T-helper 9 cell (primary cell): ENCODE results near the gene MADD.
"Not testable (repeated sequence)": the region's sequence is repeated elsewhere in the genome, so short reads cannot be mapped to it uniquely, and the experiment has no call there.

Source experiments
- DNase-seq: peaks from one replicate; pipeline ENCODE4 v3.0.0-alpha.2; 2020

Gene MADD

DNA sequence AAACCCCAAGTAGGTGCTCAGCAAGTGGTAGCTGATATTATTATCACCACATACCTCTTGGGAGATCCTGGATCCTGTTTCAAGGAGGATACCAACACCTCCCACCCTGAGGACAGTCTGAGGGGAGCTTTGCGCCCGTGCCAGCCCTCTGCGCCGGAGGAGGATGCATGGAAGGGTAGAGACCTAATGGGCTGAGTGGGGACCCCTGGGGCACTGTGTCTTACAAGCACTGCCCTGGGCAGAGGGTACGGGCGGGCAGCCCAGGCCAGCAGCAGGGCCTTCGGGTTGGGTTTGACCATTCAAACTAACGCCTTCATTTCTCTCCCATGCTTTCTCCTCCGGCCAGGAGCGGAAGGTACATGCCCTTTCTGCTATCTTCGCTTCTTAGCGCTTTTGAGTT, 56.3 kb downstream of the MADD start:
- DNase-seq = no peak

DNA sequence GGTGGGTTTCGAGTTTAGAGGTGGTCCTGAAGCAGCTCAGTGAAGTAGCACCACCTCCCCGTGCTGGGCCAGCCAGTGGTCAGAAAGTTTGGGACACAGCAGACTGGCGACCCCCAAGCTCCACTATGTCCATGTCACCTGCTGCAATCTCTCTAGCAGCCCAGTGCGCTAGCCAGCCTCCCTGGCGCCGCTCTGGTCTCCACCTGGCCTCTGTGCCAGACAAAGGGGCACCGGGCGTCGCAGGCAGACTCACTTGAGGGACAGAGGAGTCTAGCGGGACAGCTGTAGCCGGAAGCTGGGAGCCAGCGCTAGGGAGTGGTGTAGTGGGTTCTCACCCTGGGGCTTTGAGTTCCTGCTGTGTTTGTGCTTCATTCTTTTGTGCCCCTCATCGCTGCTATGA, 57.1 kb downstream of the MADD start:
- no peak for DNase-seq

DNA sequence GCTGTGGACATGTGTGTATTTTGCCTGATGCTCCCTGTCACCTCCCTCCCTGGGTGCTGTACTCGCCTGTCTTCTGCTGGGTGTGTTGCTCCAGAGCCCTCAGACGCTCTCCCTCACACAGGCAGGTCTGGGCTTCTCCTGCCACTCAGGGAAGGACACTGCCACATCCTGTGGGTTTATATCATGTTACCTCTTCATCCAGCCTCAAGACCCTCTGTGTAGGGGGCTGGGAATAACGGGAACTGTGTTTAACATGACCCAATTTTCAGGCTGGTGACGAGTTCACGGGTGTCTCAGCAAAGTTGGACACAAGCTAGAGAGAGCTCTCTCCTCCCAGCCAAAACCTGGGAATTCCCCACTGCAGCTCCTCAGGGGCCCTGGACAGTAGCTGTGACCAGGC, 58.0 kb downstream of the MADD start:
- DNase-seq = no peak

DNA sequence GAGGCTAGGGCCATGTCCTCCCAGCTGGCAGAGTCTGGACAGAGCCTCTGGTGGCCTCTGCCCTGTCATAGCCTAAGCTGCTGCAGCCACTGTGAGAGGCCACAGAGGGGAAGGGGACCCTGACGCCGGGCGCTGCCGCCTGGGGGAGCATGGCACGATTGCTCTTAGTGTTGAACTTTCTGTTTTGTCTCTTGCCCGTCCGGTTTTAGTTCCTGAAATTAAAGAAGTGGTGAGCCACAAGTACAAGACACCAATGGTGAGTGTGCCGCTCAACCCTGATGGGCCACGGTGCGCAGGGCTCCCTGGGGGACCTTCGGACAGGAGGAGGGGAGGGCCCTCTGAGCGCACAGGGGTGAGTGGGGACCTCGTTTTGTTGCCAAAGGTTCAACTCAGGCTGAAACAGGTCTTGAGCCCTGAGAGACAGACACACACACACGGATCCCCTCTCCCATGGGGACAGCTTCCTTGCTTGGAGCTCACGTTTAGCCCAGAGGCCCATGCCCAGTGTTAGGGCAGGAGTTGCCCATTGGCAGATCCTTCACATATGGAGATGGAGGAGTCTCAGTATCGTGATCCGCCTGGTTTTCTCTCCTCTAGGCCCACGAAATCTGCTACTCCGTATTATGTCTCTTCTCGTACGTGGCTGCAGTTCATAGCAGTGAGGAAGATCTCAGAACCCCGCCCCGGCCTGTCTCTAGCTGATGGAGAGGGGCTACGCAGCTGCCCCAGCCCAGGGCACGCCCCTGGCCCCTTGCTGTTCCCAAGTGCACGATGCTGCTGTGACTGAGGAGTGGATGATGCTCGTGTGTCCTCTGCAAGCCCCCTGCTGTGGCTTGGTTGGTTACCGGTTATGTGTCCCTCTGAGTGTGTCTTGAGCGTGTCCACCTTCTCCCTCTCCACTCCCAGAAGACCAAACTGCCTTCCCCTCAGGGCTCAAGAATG, 58.8 kb downstream of the MADD start:
- DNase-seq = no peak

DNA sequence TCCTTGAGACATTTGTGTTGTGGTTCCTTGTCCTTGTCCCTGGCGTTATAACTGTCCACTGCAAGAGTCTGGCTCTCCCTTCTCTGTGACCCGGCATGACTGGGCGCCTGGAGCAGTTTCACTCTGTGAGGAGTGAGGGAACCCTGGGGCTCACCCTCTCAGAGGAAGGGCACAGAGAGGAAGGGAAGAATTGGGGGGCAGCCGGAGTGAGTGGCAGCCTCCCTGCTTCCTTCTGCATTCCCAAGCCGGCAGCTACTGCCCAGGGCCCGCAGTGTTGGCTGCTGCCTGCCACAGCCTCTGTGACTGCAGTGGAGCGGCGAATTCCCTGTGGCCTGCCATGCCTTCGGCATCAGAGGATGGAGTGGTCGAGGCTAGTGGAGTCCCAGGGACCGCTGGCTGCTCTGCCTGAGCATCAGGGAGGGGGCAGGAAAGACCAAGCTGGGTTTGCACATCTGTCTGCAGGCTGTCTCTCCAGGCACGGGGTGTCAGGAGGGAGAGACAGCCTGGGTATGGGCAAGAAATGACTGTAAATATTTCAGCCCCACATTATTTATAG, 59.6 kb downstream of the MADD start:
- no peak for DNase-seq

DNA sequence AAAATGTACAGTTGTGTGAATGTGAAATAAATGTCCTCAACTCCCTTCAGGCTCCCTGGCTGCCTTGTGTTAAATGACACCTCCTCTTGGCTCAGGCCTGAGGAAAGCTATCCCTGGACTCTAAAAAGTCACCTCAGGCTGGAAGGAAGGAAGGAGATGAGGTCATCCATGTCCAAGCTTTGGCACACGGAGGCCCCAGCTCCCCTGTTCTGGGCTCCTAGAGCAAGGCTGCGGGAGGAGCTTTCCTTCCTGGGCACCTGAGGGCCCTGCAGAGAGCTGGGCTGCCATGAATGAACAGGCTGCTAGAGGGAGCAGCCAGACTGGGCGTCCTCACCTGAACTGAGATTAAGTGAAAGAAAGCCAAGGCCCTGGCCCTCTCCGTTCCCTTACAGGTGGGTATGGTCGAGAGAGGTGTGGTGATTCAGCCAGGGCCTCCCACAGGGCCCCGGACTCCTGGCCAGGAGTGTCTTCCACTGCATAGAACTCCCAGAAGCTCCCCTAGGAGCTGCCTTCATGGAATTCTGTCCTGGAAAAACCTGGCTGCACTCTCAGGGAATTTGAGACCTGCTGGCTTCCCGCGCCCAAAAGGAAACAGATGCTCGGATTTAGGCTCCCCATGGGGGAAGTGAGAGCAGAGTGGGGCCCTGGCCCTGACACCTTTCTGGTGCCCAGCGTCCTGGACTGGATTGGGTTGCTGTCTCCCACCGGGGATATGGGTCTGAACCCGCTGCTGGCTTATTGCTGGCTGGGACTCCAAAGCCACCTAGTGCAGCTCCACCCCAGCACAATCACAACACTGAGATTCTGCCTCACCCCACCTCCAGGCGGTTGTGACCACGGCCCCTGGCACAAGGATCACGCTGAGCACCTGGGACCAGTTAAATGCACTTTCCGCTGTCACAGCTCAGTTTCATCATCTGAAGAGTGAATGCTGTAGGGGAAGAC, 60.3 kb downstream of the MADD start:
- DNase-seq = no peak

DNA sequence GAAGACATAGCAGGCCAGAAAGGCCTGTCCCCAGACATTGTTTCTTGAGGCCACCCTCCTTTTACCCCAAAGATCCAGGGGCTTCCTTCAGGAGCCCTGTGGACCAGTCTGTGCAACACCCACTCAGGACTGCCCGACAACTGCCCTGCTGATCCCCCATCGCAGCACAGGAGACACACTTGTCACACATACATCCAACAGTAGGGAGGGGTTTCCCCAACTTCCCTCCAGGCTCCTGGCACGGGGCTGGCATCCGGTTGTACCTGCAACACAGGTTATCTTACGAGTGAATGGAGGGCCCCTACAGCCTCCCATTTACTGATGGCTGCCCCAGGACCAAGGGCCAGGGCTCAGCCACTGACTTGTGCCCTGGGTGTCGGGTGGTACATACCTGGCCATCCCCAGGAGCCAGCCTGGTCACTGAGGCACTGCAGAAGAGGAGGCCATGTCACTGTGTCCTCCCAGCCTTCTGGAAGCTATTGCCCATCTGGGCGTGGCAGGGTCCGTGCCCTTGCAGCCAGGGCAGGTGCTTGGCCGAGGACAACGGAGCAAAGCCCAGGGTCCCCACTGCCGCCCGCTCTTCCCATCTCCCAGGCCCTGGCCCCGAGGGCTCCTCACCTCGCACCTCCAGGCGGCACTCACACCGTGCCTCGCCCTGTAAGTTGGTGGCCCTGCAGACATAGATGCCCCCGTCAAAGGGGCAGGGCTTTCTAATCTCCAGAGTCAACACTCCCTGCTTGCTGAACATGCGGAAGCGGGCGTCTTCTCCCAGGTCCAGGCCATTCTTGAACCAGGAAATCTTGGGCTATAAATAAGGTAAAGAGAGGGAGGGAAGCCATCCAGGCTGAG, 61.7 kb downstream of the MADD start:
- no peak for DNase-seq

DNA sequence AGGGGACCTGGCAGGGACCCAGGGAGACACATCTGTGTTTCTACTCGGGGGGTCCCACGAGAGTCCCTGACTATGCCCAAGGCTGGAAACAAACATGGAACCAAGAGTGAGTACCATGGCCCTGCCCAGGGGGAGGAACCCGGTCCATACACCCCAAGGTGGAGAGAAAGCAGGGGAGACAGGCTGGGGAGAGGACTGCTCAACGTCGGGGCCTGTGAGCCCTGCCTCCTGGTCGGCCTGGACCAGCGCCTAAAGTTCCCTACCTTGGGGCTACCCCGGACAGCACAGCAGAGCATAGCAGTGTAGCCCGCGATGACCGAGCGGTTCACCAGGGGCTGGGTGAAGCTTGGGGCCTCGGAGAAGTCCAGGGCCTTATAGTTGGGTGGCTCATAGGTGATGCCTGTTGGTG, 62.4 kb downstream of the MADD start:
- no peak for DNase-seq

DNA sequence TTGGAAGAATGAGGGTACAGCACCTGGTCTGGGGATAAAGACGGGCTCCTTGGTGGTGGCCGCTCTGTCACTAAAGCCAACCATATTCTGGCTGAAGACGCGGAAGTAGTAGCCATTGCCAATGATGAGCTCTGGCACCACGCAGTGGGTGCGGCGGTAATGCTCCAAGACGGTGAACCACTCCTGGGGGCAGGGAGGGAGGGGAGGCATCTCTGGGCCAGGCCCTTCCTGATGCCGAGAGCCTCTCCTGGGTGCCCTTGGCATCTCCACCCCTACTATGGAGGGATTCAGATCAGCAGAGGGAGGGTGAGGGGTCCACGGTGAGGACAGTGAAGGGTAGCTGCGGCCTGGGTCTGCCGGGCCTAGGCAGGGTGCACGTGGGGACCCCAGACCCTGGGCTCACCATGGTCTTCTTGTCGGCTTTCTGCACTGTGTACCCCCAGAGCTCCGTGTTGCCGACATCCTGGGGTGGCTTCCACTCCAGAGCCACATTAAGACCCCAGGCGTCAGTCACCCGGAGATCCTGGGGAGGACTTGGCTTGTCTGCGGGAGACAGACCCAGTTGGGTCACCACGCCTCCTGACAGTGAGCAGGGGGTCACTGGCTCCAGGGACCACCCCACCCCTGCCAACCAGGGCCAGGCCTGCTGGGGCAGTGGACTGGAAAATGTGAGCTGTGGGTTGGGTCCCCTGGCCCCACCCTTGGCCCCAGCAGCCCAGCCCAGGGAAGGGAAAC, 63.0 kb downstream of the MADD start:
- no peak for DNase-seq

DNA sequence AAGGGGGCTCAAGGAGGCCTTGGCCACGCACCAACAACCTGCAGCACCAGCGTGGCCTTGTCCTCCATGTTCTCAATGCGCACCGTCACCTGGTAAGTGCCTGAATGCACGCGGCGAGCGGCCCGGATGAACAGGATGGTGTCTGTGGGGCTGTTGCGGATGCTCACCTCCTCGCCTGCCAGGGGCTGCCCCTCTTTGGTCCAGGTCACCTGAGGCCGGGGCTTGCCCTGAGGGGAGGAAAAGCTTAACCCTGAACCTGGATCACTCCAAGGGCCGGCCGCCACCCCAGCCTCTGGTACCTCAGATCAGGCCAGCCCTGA, 63.6 kb downstream of the MADD start:
- no peak for DNase-seq

DNA sequence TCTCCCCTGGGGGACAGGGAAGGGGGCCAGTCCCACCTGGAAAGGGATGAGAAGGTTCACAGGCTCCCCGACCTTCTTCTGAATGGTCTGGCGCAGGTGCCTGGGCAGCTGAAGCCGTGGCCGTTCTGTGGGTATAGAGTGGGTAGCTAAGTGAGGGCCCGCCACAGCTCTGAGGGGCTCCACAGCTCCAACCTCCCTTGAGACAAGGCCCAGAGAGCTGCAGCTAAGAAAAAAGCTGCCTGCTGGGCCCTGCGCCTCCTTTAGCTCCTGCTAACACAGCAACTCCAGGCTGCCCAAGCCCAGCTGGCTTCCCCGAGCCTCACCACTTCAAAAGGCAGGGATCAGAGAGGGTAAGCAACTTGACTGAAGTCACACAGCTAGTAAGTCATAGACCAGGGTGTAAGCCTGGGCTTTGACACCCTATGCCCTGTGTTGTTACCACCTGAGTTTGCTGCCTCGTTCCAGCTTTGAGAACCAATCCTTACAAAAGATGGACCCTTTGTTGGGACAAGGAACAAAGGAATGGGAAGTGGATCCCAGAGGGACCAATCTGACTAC, 64.0 kb downstream of the MADD start:
- no peak for DNase-seq

DNA sequence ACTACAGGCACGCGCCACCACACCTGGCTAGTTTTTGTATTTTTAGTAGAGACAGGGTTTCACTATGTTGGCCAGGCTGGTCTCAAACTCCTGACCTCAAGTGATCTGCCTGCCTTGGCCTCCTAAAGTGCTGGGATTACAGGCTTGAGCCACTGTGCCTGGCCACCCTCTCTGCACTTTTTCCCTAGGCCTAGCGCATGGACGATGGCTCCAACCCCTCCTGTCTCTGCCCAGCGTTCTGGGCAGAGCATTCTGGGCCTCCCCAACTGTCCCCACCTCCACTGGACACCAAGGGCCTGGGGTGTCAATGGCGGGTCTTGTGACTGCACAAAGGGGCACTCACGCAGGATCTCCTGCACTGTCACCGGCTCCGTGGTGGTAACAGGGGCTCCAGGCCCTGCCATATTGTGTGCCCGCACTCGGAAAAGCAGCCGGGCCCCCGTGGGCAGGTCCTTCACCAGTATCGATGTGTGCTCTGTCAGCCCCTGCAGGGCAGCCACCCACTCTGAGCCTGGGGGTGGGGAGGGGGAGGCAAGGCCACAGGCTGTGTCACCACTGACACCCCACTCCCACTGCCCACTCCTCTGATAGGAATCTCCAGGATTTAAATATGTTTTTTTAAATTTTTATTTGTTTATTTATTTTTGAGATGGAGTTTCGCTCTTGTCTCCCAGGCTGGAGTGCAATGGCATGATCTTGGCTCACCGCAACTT, 64.9 kb downstream of the MADD start:
- DNase-seq = not testable (repeated sequence)

DNA sequence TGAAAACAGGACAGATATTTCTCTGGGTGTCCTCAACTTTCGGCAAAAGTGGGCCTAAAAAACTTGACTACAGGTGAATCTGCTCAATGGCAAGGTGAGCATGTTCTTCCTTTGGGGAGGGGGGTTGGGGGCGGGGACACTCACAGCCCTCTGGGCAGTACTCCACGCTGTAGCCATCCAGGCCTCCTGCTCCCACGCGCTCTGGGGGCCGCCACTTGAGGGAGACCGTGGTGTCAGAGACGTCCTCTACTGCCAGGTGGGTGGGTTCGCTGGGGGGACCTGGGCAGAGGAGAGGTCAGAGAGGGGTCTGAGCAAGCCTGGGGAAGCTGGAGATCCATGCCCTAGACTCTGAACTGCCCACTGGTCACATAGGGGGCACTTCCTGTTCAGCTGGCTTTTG, 65.8 kb downstream of the MADD start:
- no peak for DNase-seq

DNA sequence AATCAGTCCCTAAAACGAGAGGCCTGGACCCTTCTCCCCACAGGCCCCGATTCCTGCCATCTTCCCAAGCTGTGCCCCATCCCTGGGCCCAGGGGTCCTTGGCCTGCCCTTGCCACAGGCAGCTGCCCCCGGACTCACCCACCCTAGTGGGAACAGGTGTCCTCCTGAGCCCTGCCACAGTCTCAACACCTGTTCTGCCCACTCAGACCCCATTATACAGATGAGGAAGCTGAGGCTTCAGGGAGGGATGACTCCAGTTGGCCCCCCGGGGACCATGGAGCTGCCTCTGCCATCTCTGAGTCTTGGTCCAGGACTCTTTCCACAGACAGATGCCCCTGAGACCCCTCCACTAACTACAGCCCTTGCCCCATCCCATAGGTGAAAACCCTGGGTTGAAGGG, 66.7 kb downstream of the MADD start:
- no peak for DNase-seq

DNA sequence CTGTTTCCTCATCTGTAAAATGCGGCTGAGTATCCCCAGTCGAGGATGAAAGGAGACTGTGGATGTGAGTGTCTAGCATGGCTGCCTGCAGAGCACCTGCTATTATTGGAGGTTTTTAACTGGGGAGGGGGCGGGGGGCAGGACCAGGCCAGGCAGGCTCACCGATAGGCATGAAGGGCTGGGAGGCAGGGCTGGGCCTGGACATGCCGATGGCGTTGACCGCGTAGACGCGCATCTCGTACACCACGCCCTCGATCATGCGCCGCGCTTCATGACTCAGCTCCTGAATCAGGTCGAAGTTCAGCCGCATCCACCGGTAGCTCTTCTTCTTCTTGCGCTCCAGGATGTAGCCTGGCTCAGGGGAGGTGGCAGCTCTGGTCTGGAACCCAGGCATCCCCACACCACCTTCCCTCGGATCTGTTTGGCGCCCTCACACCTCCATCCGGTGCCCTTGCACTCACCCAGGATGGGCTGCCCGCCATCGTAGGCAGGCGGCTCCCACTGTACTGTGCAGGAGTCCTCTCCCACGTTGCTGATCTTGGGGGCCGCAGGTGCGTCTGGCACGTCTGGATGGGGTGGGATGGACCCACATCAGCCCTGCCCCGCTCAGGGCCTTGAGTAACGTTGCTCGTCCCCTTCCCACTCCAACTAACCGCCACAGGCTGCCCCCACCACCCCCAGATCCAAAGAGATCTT, 67.4 kb downstream of the MADD start:
- DNase-seq = no peak

DNA sequence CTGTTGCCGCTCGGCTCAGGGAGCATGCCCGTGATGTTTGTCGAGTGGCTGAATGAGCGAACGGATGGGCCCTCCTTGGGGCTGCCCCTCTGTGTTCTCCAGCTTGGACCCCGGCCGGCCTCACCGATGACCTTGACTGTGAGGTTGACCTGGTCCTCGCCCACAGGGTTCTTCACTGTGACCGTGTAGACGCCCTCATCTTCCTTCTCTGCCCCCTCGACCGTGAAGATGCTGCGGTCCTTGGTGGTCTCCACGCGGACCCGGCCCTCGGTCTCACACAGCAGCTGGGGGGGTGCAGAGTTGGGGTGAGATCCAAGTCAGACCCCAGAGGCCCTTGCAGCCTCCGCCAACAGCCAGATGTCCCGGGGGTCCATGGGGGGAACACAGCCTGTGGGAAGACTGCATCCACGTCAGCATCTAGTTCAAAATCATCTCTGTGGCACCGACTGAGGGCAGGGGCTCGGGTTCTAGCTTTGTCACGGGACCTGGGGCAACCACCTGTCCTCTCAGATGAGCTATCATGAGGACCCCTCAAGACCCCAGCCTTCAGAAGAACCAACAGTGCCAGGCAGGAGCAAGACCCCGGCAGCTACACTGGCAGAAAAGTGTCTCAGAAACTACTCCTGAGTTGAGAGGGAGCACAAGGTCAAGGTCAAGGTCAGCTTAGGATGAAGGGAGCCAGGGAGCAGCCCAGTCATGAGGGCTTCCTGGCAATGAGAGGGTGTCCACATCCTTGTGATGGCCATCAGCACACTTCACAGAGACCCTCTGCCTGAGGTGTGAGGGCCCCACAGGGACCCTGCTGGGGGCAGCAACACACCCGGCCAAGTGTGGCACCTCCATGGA, 68.7 kb downstream of the MADD start:
- no peak for DNase-seq

DNA sequence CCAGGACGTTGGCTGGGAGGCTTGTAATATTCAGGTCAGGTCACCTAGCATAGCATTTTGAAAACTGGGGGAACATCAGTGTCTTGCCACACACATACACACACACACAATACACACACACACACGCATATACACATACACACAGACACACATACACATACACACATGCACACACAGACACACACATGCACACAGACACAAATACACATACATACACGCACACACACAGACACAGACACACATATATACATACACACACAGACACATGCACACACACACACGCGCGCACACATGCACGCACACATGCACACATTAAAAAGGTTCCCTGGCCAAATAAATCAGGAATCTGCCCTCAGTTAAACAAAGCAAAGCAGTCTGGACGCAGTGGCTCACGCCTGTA, 70.1 kb downstream of the MADD start:
- DNase-seq = no peak

DNA sequence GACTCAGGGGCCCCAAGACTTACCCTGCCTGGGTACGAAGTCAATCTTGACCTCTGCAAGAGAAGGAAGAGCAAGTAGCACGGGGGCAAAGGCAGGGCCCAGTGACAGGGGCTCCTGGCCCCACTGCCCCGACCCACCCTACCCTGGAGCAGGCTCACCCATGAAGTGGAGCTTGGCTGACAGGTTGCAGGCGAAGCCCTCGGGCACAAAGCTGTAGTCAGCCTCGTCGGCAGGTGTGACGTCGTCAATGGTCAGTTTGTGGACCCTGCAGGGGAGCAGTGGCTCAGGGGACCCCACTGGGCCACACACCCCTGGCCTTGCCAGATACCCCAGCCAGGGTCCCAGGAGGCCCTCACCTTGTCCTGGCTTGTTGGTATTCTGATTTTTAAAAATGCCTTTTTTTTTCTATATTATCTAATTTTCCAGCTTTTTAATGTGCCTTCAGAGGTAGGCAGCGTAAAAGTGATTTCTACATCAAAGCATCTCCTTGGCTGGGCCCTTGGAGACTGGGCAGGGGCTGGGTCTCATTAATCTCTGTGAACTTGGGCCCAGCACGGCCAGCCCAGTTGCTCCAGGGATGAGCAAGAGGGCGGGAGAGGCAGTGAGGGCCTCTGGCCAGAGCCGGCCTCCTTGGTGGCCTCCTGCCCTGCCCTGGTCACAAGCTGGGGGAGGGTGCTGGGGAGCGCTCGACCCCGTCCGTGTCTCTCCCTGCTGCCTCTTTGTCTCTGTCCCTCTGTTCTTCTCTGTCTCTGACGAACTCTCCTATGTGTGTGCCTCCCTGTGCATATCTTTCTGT, 71.2 kb downstream of the MADD start:
- DNase-seq = no peak
